Skeletal muscle tissue (tissue), 4 donors: ENCODE data around the gene CDH24. TPM values are rescaled to one million over a fixed set of nuclear protein-coding genes. Genes with fewer than 3 reads are reported as not detected.

Experiments
- H3K27ac ChIP-seq: one replicate; pipeline ENCODE4 v1.7.0; 2013; ENCODE audit warnings: mild to moderate bottlenecking, low read depth, low read length, inconsistent platforms
- H3K27me3 ChIP-seq, 3 donors: one replicate each; pipeline ENCODE4 v1.7.0; 2013; ENCODE audit warnings: low read length in 3 of 3; ENCODE audit not compliant: control insufficient read depth in 3 of 3, insufficient read depth in 3 of 3
- H3K36me3 ChIP-seq, 3 donors: one replicate each; pipeline ENCODE4 v1.7.0; 2013; ENCODE audit warnings: low read length in 3 of 3; ENCODE audit not compliant: control insufficient read depth in 3 of 3, insufficient read depth in 3 of 3
- H3K4me1 ChIP-seq, 3 donors: one replicate each; pipeline ENCODE4 v1.7.0; 2013; ENCODE audit warnings: low read length in 3 of 3, mild to moderate bottlenecking in 3 of 3; ENCODE audit not compliant: control insufficient read depth in 3 of 3, insufficient read depth in 3 of 3
- H3K4me3 ChIP-seq, 3 donors: one replicate each; pipeline ENCODE4 v1.7.0; 2013; ENCODE audit warnings: low read length in 3 of 3
- H3K9ac ChIP-seq, 3 donors: one replicate each; pipeline ENCODE4 v1.7.0; 2013; ENCODE audit warnings: low read length in 3 of 3, mild to moderate bottlenecking in 3 of 3, moderate library complexity in 2 of 3, low read depth in 1 of 3
- H3K9me3 ChIP-seq, 3 donors: one replicate each; pipeline ENCODE4 v1.7.0; 2013; ENCODE audit warnings: low read length in 3 of 3; ENCODE audit not compliant: control insufficient read depth in 3 of 3
- total RNA-seq: library from RNA; depleted of rRNA; stranded (reverse); fragments of >200 nt; gene quantifications from one replicate; pipeline ENCODE4 v1.2.3, GENCODE V29; 2014
- donor health status: Osteomylitis.

The CDH24 gene
- total RNA-seq, 1 donor from 2014 or later, result 1.6 TPM

DNA sequence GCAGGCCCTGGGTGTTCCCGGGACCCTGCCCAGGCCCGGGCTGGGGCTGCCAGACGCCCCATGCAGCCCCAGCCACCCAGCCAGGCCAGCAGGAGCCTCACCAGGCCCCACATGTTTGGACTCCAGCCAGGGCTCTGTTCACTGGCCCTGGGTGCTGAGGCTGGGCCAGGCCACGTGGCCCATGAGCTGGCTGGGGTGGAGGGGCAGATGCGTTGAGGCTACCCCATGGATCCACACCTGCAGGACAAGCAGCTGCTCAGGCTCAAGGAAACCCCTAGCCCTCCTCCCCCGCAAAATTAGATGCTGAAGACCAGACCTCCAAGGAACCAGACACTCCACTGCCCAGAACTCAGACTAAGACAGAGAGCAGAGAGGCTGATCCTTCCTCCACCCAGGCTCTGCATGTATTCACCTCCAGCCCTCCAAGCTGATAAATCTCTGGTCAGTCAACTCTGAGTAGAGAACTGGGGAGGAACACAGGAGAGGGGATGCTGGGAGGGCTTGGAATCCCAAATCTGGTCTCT, 1.6 kb downstream of the CDH24 start:
- Histone ChIP-seq H3K4me1 (peaks cover 10 to 20% (median 13%) of the 10 kb centered on the region in 3 donors), H3K27me3 (no peaks in the 10 kb centered on the region), H3K9ac (no peak overlapping the region), H3K27ac (no peak overlapping the region), H3K9me3 (no peaks in the 10 kb centered on the region), H3K4me3 (no peak overlapping the region), H3K36me3 (peaks cover 17 to 18% (median 17%) of the 10 kb centered on the region in 3 donors)

DNA sequence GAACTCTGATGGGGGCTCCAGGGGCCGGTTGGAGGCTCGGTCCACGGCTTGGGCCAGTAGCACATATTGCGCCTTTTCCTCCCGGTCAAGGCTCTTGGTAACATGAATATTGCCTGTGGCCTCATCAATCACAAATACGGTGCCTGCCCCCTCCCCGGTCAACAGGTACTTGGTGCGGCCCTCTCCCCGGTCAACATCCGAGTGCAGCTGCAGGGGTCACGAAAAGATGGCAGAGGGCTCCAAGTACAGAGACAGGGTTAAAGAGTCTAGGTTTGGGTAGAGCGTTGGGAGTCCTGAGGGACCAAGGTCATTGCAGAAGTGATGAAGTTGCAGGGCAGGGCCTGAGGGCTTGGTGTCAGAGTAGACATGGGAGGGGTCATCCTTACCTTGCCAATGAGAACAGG, 2.2 kb downstream of the CDH24 start:
- Histone ChIP-seq H3K27me3 (no peaks in the 10 kb centered on the region), H3K9ac (no peak overlapping the region), H3K36me3 (peaks cover 12 to 14% (median 12%) of the 10 kb centered on the region in 3 donors), H3K4me1 (peaks cover 10 to 20% (median 13%) of the 10 kb centered on the region in 3 donors), H3K9me3 (no peaks in the 10 kb centered on the region), H3K4me3 (no peak overlapping the region), H3K27ac (no peak overlapping the region)

DNA sequence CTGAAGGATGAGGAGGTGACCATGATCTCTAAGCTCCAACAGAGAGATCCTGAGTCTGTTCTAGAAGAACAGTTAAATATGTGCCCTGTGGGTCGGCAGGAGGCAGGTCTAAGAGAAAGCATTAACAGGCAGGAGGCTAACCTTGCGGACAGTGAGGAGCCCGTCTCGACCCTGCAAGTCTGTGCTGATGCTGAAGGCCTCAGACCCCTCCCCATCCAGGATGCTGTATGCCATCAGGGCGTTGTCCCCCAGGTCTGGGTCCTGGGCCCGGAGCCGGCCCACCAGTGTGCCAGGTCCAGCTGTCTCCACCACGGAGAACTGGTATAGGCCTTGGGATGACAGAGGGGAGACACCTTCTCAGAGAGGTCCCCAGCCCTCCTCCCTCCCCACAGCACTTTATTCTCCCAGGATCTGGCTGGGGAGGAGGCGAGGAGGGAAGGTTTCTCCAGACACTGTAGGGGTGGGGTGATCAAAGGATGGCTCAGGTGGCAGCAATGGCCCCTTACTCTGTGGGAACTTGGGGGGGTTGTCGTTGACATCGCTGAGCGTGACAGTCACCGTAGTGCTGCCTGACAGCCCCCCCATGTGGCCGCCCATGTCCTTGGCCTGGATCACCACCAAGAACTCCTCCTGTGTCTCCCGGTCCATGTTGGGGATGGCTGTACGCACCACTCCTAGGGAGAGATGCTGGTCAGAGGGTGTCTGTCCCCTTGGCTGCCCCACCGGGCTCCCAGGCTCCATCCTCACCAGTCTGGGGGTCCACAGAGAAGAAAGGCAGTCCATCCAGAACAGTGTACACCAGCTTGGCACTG, 3.1 kb downstream of the CDH24 start:
- Histone ChIP-seq H3K27me3 (no peaks in the 10 kb centered on the region), H3K9ac (no peak overlapping the region), H3K27ac (no peak overlapping the region), H3K4me3 (no peak overlapping the region), H3K4me1 (peaks cover 10 to 20% (median 13%) of the 10 kb centered on the region in 3 donors), H3K9me3 (no peaks in the 10 kb centered on the region), H3K36me3 (peaks cover 7% of the 10 kb centered on the region in 3 donors)

DNA sequence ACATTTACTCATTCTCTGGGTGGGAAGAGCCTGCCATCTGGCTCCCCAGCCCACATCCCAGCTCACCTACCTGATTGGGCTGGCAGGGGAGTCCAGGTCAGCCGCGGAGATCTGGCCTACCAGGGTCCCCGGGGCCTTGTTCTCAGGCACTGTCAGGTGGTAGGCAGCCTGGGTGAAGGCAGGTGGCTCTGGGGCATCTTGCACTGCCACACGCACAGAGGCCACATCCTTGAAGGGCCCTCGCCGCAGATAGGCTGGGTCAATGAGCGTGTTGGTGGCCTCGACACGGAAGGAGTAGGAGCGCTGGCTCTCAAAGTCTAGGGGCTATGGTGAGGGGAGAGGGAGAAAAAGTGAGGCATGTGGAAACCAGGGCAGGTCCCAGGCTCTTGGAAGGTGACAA, 3.9 kb downstream of the CDH24 start:
- Histone ChIP-seq H3K36me3 (no peaks in the 10 kb centered on the region), H3K9ac (no peak overlapping the region), H3K27ac (no peak overlapping the region), H3K27me3 (no peaks in the 10 kb centered on the region), H3K4me1 (peaks cover 10 to 20% (median 13%) of the 10 kb centered on the region in 3 donors), H3K4me3 (no peak overlapping the region), H3K9me3 (no peaks in the 10 kb centered on the region)

DNA sequence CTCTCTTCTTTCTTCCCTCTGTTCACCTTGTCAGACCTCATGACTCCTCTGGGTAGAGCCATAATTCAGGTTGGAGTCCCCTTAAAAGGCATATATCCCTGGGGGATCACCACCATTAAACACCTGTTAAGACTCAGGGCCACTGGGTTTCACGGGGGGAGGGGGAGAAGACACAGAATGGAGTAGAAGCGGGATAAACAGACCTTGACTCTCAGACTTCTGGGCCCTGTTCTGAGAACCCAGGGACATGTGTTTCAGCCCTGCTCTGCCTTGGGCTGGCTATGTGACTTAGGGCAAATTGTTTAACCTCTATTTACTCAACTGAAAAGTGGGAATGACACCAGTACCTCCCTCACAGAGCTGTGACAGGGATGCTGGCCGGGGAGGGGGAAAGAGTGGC, 4.6 kb downstream of the CDH24 start:
- no peaks in the 10 kb centered on the region for H3K27me3 ChIP-seq
- H3K9me3 ChIP-seq, result no peaks in the 10 kb centered on the region
- no peak overlapping the region for H3K27ac ChIP-seq

DNA sequence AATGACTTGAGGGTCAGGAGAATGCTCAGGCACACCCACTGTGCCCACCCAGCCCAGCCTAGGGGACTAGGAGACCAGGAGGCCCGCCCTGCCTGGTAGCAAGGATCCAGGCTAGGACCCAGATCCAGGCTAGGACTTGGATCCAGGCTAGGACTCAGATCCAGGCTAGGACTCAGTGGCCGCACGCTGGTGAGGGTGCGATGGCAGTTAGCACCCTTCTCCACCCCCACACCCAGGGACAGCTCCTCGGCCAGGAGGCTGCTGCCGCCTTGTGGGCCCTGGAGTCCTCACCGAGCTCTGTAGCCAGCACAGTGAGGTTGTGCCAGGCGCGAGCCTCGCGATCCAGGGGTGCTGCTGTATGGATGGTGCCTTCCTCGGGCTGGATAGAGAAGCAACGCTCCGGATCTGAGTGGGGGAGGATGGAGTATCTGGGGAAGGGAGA, 5.1 kb downstream of the CDH24 start:
- Histone ChIP-seq H3K9me3 (no peaks in the 10 kb centered on the region), H3K36me3 (no peaks in the 10 kb centered on the region), H3K9ac (peak overlapping the region in 1 of 3 donors; percentile 33), H3K4me3 (no peak overlapping the region), H3K27ac (no peak overlapping the region), H3K27me3 (no peaks in the 10 kb centered on the region), H3K4me1 (peaks cover 8 to 15% (median 10%) of the 10 kb centered on the region in 3 donors)

More for the DNA sequence above, 4.6 kb downstream of the CDH24 start:
- Histone ChIP-seq H3K4me3 (no peak overlapping the region), H3K4me1 (peaks cover 8 to 17% (median 10%) of the 10 kb centered on the region in 3 donors), H3K9ac (peak overlapping the region in 1 of 3 donors; percentile 33), H3K36me3 (no peaks in the 10 kb centered on the region)

DNA sequence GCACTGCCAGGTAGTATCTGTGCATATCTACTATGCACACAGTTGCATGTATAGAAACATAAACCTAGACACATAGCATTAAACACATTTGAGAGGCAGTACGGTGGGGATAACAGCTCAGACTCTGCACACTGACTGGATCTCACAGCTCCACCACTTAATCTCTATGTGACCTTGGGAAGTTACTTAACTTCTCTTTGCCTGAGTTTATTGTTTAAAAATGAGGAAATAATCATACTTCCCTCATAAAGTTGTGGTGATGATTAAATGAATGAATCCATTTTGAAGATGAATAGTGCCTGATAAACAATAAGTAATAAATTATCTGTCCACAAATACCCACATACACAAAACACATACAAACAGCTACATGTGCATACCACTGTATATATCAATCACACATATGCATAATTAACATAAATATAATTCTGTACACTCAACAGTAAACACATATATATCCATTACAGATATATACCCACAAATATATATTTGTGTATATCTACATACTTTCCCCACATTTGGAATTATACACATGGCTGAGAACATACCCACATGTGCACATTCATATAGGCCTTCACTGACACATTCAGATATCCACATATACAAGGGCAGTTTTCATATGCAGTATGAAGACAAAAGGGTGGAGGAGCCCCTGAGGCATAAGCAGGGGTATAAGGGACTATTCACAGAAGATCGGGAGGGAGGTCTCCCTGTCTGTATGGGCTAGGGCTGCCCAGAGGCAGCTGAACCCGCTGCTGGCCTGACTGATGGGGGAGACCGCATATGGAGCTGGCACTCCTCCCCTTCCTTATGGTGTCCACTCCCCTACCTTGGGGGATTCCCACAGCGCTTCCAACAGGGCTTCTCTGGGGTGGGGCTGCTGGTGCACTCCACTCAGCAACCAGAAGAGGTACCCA, 5.9 kb downstream of the CDH24 start:
- Histone ChIP-seq H3K4me3 (no peak overlapping the region), H3K36me3 (no peaks in the 10 kb centered on the region), H3K9ac (no peak overlapping the region), H3K4me1 (peaks cover 2 to 9% (median 3%) of the 10 kb centered on the region in 3 donors), H3K9me3 (no peaks in the 10 kb centered on the region), H3K27ac (no peak overlapping the region), H3K27me3 (no peaks in the 10 kb centered on the region)

DNA sequence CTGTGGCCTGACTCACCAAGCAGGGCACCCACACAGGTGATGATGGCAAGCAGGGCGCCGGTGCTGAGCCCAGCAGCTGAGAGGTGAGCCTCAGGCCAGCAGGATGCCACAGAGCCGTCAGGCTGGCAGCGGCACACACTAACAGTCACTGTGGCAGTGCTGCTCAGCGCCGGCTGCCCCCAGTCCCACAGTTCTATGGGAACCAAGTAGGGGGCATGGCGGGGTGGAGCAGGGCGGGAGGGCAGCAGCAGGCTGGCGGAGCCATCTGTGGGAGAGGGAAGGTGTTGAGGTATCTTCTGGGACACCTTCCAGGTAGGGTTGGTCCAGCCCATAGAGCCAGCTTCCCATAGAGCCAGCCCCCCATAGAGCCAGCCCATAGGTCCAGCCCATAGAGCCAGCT, 8.3 kb downstream of the CDH24 start:
- H3K9me3 ChIP-seq, result no peaks in the 10 kb centered on the region
- no peak overlapping the region for H3K4me3 ChIP-seq
- H3K9ac ChIP-seq, result no peak overlapping the region
- H3K36me3 ChIP-seq, result no peaks in the 10 kb centered on the region
- peaks cover 0 to 9% (median 3%) of the 10 kb centered on the region in 3 donors for H3K4me1 ChIP-seq
- no peaks in the 10 kb centered on the region for H3K27me3 ChIP-seq
- no peak overlapping the region for H3K27ac ChIP-seq

DNA sequence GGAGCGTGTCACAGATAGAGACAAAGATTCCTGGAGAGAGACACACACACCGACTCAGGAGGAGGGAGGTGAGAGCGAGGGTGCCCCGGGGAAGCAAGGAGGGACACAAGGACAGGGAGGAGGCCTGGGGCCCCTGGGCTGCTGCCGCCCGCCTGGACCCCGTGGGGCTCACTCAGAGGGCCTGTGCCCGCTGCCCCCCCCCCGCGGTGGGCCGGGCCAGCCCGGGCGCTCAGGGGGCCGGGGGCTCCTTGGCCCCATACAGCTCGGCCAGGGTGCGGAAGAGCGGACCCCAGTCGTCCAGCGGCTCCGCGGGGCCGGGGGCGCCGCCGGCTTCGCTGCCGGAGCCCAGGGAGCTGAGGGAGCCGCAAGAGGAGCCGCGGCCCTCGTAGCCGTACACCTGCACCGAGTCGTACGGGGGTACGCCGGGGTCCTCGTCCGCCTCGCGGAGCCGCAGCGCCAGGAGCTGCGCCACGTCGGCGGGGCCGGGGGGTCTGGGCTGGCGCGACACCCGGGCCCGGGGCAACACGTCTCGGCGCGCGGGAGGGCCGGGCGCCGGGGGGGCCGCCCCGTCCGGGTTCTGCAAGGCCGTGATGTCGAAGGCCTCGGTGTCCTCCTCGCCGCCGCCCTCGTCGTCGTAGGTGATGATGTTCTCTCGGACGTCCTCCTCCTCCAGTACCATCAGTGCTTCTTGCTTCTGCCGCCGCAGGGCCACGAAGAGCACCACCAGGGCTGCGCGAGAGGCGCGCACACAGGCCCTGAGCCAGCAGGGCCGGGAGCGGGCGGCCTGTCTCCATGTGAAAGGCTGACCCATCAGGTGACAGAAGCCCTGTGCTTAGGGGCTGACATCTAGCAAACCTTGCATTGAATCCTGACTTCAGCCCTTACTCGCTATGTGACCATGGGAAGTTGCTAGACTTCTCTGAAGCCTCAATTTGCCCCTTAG, 9.3 kb downstream of the CDH24 start:
- H3K9ac ChIP-seq, result no peak overlapping the region
- H3K4me3 ChIP-seq, result no peak overlapping the region
- peaks cover 0 to 9% (median 3%) of the 10 kb centered on the region in 3 donors for H3K4me1 ChIP-seq
- H3K27me3 ChIP-seq, result no peaks in the 10 kb centered on the region
- no peak overlapping the region for H3K27ac ChIP-seq
- no peaks in the 10 kb centered on the region for H3K36me3 ChIP-seq
- H3K9me3 ChIP-seq, result no peaks in the 10 kb centered on the region
